Testis (tissue), 2 donors: Measurements from ENCODE around the gene RAD23A.

Experiments used
- POLR2A ChIP-seq: fragments of 450-650 bp; IDR thresholded peaks from one replicate; pipeline ENCODE4 v1.6.1; 2017; ENCODE audit warnings: antibody characterized with exemption, mild to moderate bottlenecking, moderate library complexity
- TF ChIP-seq, protein P1 (sequence below), 3 experiments: fragments of 450-650 bp in 2 of 3; fragments of 200-600 bp in 1 of 3; sonication (generic) in 1 of 3; IDR thresholded peaks; one replicate each; pipeline ENCODE4 v1.5.1; 2016 to 2019; ENCODE audit warnings: antibody characterized with exemption in 3 of 3, mild to moderate bottlenecking in 2 of 3, moderate library complexity in 1 of 3

GRCh38 chr19:12986726-12987125 lies 41.1 kb downstream of the RAD23A start:
- TF ChIP-seq, protein P1, sequence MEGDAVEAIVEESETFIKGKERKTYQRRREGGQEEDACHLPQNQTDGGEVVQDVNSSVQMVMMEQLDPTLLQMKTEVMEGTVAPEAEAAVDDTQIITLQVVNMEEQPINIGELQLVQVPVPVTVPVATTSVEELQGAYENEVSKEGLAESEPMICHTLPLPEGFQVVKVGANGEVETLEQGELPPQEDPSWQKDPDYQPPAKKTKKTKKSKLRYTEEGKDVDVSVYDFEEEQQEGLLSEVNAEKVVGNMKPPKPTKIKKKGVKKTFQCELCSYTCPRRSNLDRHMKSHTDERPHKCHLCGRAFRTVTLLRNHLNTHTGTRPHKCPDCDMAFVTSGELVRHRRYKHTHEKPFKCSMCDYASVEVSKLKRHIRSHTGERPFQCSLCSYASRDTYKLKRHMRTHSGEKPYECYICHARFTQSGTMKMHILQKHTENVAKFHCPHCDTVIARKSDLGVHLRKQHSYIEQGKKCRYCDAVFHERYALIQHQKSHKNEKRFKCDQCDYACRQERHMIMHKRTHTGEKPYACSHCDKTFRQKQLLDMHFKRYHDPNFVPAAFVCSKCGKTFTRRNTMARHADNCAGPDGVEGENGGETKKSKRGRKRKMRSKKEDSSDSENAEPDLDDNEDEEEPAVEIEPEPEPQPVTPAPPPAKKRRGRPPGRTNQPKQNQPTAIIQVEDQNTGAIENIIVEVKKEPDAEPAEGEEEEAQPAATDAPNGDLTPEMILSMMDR (IDR thresholded peaks at IDR 0.05) = no peak
- TF ChIP-seq POLR2A = no peak
